HEK293 (cell line): ENCODE results near the gene PARD3.

Experiments used
- AEBP2 ChIP-seq: fragments of 450-650 bp; formaldehyde crosslinking; IDR thresholded peaks from 2 replicates; pipeline ENCODE4 v1.5.1; 2016; ENCODE audit warnings: missing biosample characterization, missing genetic modification characterization, borderline replicate concordance
- ELK4 ChIP-seq: IDR thresholded peaks from 2 replicates; pipeline ENCODE4 v1.6.1; 2011; ENCODE audit warnings: mild to moderate bottlenecking, low read depth, low read length, borderline replicate concordance
- IKZF3 ChIP-seq: fragments of 450-650 bp; IDR thresholded peaks from 2 replicates; pipeline ENCODE4 v1.5.0; 2018; ENCODE audit warnings: missing biosample characterization, mild to moderate bottlenecking, missing genetic modification characterization, moderate library complexity
- KLF17 ChIP-seq: fragments of 450-650 bp; formaldehyde crosslinking; IDR thresholded peaks from 2 replicates; pipeline ENCODE4 v1.5.1; 2016; ENCODE audit warnings: missing biosample characterization, missing genetic modification characterization
- PRDM1 ChIP-seq: fragments of 450-650 bp; formaldehyde crosslinking; IDR thresholded peaks from 2 replicates; pipeline ENCODE4; 2016; ENCODE audit warnings: missing biosample characterization, missing genetic modification characterization
- SCRT2 ChIP-seq: fragments of 450-650 bp; formaldehyde crosslinking; IDR thresholded peaks from 2 replicates; pipeline ENCODE4 v1.5.1; 2016; ENCODE audit warnings: missing biosample characterization, missing genetic modification characterization
- SETDB1 ChIP-seq: IDR thresholded peaks from one replicate; pipeline ENCODE4 v1.6.1; 2017; ENCODE audit warnings: mild to moderate bottlenecking, low read length, moderate library complexity, mixed read lengths; ENCODE audit not compliant: insufficient read length
- SP3 ChIP-seq: fragments of 450-650 bp; formaldehyde crosslinking; IDR thresholded peaks from 2 replicates; pipeline ENCODE4 v1.5.1; 2016; ENCODE audit warnings: missing biosample characterization, missing genetic modification characterization
- ZBTB26 ChIP-seq: fragments of 450-650 bp; formaldehyde crosslinking; optimal IDR thresholded peaks from 2 replicates; pipeline ENCODE3; 2016; ENCODE audit warnings: missing biosample characterization, mild to moderate bottlenecking, missing genetic modification characterization
- ZFP3 ChIP-seq: fragments of 450-650 bp; formaldehyde crosslinking; IDR thresholded peaks from 2 replicates; pipeline ENCODE4 v1.5.1; 2016; ENCODE audit warnings: low read depth, missing biosample characterization, missing genetic modification characterization
- ZIC2 ChIP-seq: fragments of 450-650 bp; formaldehyde crosslinking; IDR thresholded peaks from 2 replicates; pipeline ENCODE4 v1.5.1; 2016; ENCODE audit warnings: missing biosample characterization, missing genetic modification characterization
- ZNF114 ChIP-seq: fragments of 450-650 bp; formaldehyde crosslinking; IDR thresholded peaks from 2 replicates; pipeline ENCODE4 v1.5.0; 2017; ENCODE audit warnings: missing biosample characterization, missing genetic modification characterization
- ZNF140 ChIP-seq: fragments of 450-650 bp; formaldehyde crosslinking; IDR thresholded peaks from 2 replicates; pipeline ENCODE4 v1.5.1; 2016; ENCODE audit warnings: missing biosample characterization, missing genetic modification characterization
- ZNF169 ChIP-seq: fragments of 450-650 bp; formaldehyde crosslinking; IDR thresholded peaks from 2 replicates; pipeline ENCODE4 v1.5.1; 2016; ENCODE audit warnings: missing biosample characterization, missing genetic modification characterization
- ZNF19 ChIP-seq: fragments of 450-650 bp; formaldehyde crosslinking; IDR thresholded peaks from 2 replicates; pipeline ENCODE4; 2016; ENCODE audit warnings: missing biosample characterization, missing genetic modification characterization, low read depth
- ZNF239 ChIP-seq: fragments of 450-650 bp; formaldehyde crosslinking; IDR thresholded peaks from 2 replicates; pipeline ENCODE4 v1.5.1; 2016; ENCODE audit warnings: missing biosample characterization, missing genetic modification characterization
- ZNF26 ChIP-seq: fragments of 450-650 bp; formaldehyde crosslinking; IDR thresholded peaks from 2 replicates; pipeline ENCODE4 v1.5.1; 2016; ENCODE audit warnings: missing biosample characterization, missing genetic modification characterization
- ZNF266 ChIP-seq: fragments of 450-650 bp; formaldehyde crosslinking; IDR thresholded peaks from 2 replicates; pipeline ENCODE4 v1.5.1; 2016; ENCODE audit warnings: missing biosample characterization, missing genetic modification characterization, low read depth
- ZNF274 ChIP-seq, 2 experiments: fragments of 200-500 bp in 1 of 2; fragments of 450-650 bp in 1 of 2; sonication (Bioruptor generic) in 1 of 2; formaldehyde crosslinking in 1 of 2; IDR thresholded peaks; 2 replicates each; pipeline versions ENCODE4 v1.5.1 to v1.6.1; 2014 to 2016; ENCODE audit warnings: borderline replicate concordance in 1 of 2, inconsistent platforms in 1 of 2, low read length in 1 of 2, missing biosample characterization in 1 of 2, missing genetic modification characterization in 1 of 2
- ZNF292 ChIP-seq: fragments of 450-650 bp; formaldehyde crosslinking; IDR thresholded peaks from 2 replicates; pipeline ENCODE4 v1.5.1; 2016; ENCODE audit warnings: low read depth, missing biosample characterization, missing genetic modification characterization, borderline replicate concordance
- ZNF354C ChIP-seq: fragments of 450-650 bp; formaldehyde crosslinking; IDR thresholded peaks from 2 replicates; pipeline ENCODE4 v1.5.1; 2016; ENCODE audit warnings: missing biosample characterization, missing genetic modification characterization, low read depth, borderline replicate concordance
- ZNF394 ChIP-seq: fragments of 450-650 bp; formaldehyde crosslinking; IDR thresholded peaks from 2 replicates; pipeline ENCODE4 v1.5.1; 2016; ENCODE audit warnings: missing biosample characterization, missing genetic modification characterization, mild to moderate bottlenecking, moderate library complexity, borderline replicate concordance
- ZNF404 ChIP-seq: fragments of 450-650 bp; formaldehyde crosslinking; IDR thresholded peaks from 2 replicates; pipeline ENCODE4 v1.5.1; 2017; ENCODE audit warnings: missing biosample characterization, missing genetic modification characterization
- ZNF416 ChIP-seq: fragments of 450-650 bp; formaldehyde crosslinking; IDR thresholded peaks from 2 replicates; pipeline ENCODE4 v1.5.1; 2016; ENCODE audit warnings: missing biosample characterization, missing genetic modification characterization
- ZNF514 ChIP-seq: fragments of 450-650 bp; formaldehyde crosslinking; IDR thresholded peaks from 2 replicates; pipeline ENCODE4 v1.5.1; 2016; ENCODE audit warnings: missing biosample characterization, missing genetic modification characterization
- ZNF521 ChIP-seq: fragments of 450-650 bp; formaldehyde crosslinking; IDR thresholded peaks from 2 replicates; pipeline ENCODE4 v1.5.1; 2017; ENCODE audit warnings: missing biosample characterization, mild to moderate bottlenecking, missing genetic modification characterization
- ZNF544 ChIP-seq: fragments of 450-650 bp; formaldehyde crosslinking; IDR thresholded peaks from 2 replicates; pipeline ENCODE4 v1.5.0; 2017; ENCODE audit warnings: missing biosample characterization, missing genetic modification characterization
- ZNF560 ChIP-seq: fragments of 450-650 bp; formaldehyde crosslinking; IDR thresholded peaks from 2 replicates; pipeline ENCODE4 v1.5.1; 2017; ENCODE audit warnings: missing biosample characterization, missing genetic modification characterization, borderline replicate concordance
- ZNF626 ChIP-seq: fragments of 450-650 bp; sonication (Bioruptor Pico); formaldehyde crosslinking; IDR thresholded peaks from 2 replicates; pipeline ENCODE4 v1.5.1; 2018; ENCODE audit warnings: missing biosample characterization, missing genetic modification characterization, inconsistent platforms
- ZNF629 ChIP-seq: fragments of 450-650 bp; formaldehyde crosslinking; IDR thresholded peaks from 2 replicates; pipeline ENCODE4 v1.5.1; 2017; ENCODE audit warnings: missing biosample characterization, missing genetic modification characterization
- ZNF664 ChIP-seq: fragments of 450-650 bp; formaldehyde crosslinking; IDR thresholded peaks from 2 replicates; pipeline ENCODE4 v1.5.1; 2016; ENCODE audit warnings: missing biosample characterization, missing genetic modification characterization
- ZNF76 ChIP-seq: fragments of 450-650 bp; formaldehyde crosslinking; IDR thresholded peaks from 2 replicates; pipeline ENCODE4; 2016; ENCODE audit warnings: low read depth, missing biosample characterization, missing genetic modification characterization, borderline replicate concordance
- ZNF777 ChIP-seq: fragments of 450-650 bp; formaldehyde crosslinking; IDR thresholded peaks from 2 replicates; pipeline ENCODE4 v1.5.1; 2017; ENCODE audit warnings: missing biosample characterization, missing genetic modification characterization, borderline replicate concordance
- ZNF837 ChIP-seq: fragments of 450-650 bp; formaldehyde crosslinking; IDR thresholded peaks from 2 replicates; pipeline ENCODE4 v1.5.1; 2016; ENCODE audit warnings: missing biosample characterization, missing genetic modification characterization
- ZSCAN16 ChIP-seq: fragments of 450-650 bp; formaldehyde crosslinking; IDR thresholded peaks from 2 replicates; pipeline ENCODE4 v1.5.1; 2016; ENCODE audit warnings: missing biosample characterization, missing genetic modification characterization
- ZXDB ChIP-seq: fragments of 450-650 bp; formaldehyde crosslinking; IDR thresholded peaks from 2 replicates; pipeline ENCODE4 v1.5.1; 2016; ENCODE audit warnings: missing biosample characterization, missing genetic modification characterization

The PARD3 gene

GRCh38 chr10:34334908-34335307 is 480.2 kb downstream of the PARD3 start (continued):
- no peak for TF ChIP-seq ZNF514 (tag by site-specific recombination)
- TF ChIP-seq ZNF292 (tag by site-specific recombination) = no peak
- TF ChIP-seq ZNF777 (tag by site-specific recombination) = no peak
- no peak for TF ChIP-seq ZNF19 (tag by site-specific recombination)
- no peak for TF ChIP-seq ZNF274 (IDR thresholded peaks at IDR 0.05; ENCODE audit: low read length)
- no peak for TF ChIP-seq ZNF274 (tag by site-specific recombination; IDR thresholded peaks at IDR 0.05; ENCODE audit: borderline replicate concordance)
- TF ChIP-seq SCRT2 (tag by site-specific recombination) = no peak
- TF ChIP-seq ZNF114 (tag by site-specific recombination) = no peak
- TF ChIP-seq SP3 (tag by site-specific recombination) = no peak
- TF ChIP-seq ZNF266 = no peak
- no peak for TF ChIP-seq ZNF416 (tag by site-specific recombination)
- no peak for TF ChIP-seq ZNF140 (tag by site-specific recombination)
- TF ChIP-seq ELK4 = no peak
- peak; percentile 44; the same call in 1 of the 2 replicates for TF ChIP-seq ZNF629 (tag by site-specific recombination)
- TF ChIP-seq ZNF544 = no peak
- no peak for TF ChIP-seq ZNF560 (tag by site-specific recombination)
- no peak for TF ChIP-seq ZNF26 (tag by site-specific recombination)
- TF ChIP-seq KLF17 (tag by site-specific recombination) = no peak
- no peak for TF ChIP-seq ZNF394 (tag by site-specific recombination)
- peak; percentile 77; the same call in 1 of the 2 replicates for TF ChIP-seq ZNF664 (tag by site-specific recombination)
- 0 out of 2 replicates have a peak, but pooled peaks have one; percentile 13 for TF ChIP-seq AEBP2 (tag by site-specific recombination)
- no peak for TF ChIP-seq ZNF521 (tag by site-specific recombination)
- TF ChIP-seq ZFP3 (tag by site-specific recombination) = no peak
- TF ChIP-seq IKZF3 (tag by site-specific recombination) = peak; percentile 89
- no peak for TF ChIP-seq ZNF626
- TF ChIP-seq ZNF239 (tag by site-specific recombination) = no peak
- no peak for TF ChIP-seq ZBTB26 (tag by site-specific recombination)
- peak; percentile 66; the same call in 1 of the 2 replicates for TF ChIP-seq ZXDB
- 0 out of 2 replicates have a peak, but pooled peaks have one; percentile 28 for TF ChIP-seq ZNF76
- no peak for TF ChIP-seq ZNF404 (tag by site-specific recombination)
- TF ChIP-seq PRDM1 (tag by site-specific recombination) = no peak
- no peak for TF ChIP-seq ZNF354C (tag by site-specific recombination)
- TF ChIP-seq ZSCAN16 = no peak
- TF ChIP-seq SETDB1 = no peak
- no peak for TF ChIP-seq ZNF837
- no peak for TF ChIP-seq ZNF169 (tag by site-specific recombination)
- no peak for TF ChIP-seq ZIC2 (tag by site-specific recombination)
